ENCODE results near the gene CD209. TPM values are rescaled to one million over a fixed set of nuclear protein-coding genes. Genes with fewer than 3 reads are reported as not detected.

The CD209 gene
- total RNA-seq, 1 donor from 2014 or later, result 0.04 TPM

DNA sequence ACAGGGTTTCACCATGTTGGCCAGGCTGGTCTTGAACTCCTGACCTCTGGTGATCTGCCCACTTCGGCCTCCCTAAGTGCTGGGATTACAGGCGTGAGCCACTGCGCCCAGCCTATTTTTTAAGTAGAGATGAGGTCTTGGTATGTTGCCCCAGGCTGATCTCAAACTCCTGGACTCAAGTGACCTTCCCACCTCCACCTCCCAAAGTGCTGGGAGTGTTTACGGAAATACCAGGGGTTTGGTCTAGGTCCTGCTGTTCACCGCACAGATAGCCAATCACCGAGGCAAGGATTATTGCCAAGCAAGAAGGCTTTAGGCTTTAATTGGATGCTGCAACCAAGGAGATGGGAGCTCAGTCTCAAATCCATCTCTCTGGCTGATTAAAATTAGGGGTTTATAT, 27.0 kb downstream of the CD209 start:
- TF ChIP-seq, protein P1, sequence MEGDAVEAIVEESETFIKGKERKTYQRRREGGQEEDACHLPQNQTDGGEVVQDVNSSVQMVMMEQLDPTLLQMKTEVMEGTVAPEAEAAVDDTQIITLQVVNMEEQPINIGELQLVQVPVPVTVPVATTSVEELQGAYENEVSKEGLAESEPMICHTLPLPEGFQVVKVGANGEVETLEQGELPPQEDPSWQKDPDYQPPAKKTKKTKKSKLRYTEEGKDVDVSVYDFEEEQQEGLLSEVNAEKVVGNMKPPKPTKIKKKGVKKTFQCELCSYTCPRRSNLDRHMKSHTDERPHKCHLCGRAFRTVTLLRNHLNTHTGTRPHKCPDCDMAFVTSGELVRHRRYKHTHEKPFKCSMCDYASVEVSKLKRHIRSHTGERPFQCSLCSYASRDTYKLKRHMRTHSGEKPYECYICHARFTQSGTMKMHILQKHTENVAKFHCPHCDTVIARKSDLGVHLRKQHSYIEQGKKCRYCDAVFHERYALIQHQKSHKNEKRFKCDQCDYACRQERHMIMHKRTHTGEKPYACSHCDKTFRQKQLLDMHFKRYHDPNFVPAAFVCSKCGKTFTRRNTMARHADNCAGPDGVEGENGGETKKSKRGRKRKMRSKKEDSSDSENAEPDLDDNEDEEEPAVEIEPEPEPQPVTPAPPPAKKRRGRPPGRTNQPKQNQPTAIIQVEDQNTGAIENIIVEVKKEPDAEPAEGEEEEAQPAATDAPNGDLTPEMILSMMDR (IDR thresholded peaks at IDR 0.05; ENCODE audit: insufficient read depth, low read length, poor library complexity, severe bottlenecking), result no peak
- Histone ChIP-seq H3K27me3 (ENCODE audit: control insufficient read depth, insufficient read depth, low read length) (no peaks in the 10 kb centered on the region), H3K36me3 (ENCODE audit: control insufficient read depth, insufficient read depth, low read length) (no peaks in the 10 kb centered on the region), H3K4me3 (ENCODE audit: low read depth, low read length) (no peak overlapping the region)
- DNase-seq (ENCODE audit: low read depth), result no peak

GRCh38 chr19:7718668-7719067, 28.7 kb downstream of the CD209 start:
- H3K27me3 ChIP-seq (ENCODE audit: control insufficient read depth, insufficient read depth, low read length), result no peaks in the 10 kb centered on the region
- H3K4me3 ChIP-seq (ENCODE audit: low read depth, low read length), result no peak overlapping the region
- TF ChIP-seq, protein P1 (IDR thresholded peaks at IDR 0.05; ENCODE audit: insufficient read depth, low read length, poor library complexity, severe bottlenecking), result no peak
- H3K36me3 ChIP-seq (ENCODE audit: control insufficient read depth, insufficient read depth, low read length), result no peaks in the 10 kb centered on the region
- no peak for DNase-seq (ENCODE audit: low read depth)

- DNase-seq (ENCODE audit: low read depth), result no peak
- no peaks in the 10 kb centered on the region for H3K27me3 ChIP-seq (ENCODE audit: control insufficient read depth, insufficient read depth, low read length)
- no peak overlapping the region for H3K4me3 ChIP-seq (ENCODE audit: low read depth, low read length)
- TF ChIP-seq, protein P1 (IDR thresholded peaks at IDR 0.05; ENCODE audit: insufficient read depth, low read length, poor library complexity, severe bottlenecking), result no peak
- no peaks in the 10 kb centered on the region for H3K36me3 ChIP-seq (ENCODE audit: control insufficient read depth, insufficient read depth, low read length)
These were observed 30.6 kb downstream of the CD209 start for GRCh38 chr19:7716762-7717161.

DNA sequence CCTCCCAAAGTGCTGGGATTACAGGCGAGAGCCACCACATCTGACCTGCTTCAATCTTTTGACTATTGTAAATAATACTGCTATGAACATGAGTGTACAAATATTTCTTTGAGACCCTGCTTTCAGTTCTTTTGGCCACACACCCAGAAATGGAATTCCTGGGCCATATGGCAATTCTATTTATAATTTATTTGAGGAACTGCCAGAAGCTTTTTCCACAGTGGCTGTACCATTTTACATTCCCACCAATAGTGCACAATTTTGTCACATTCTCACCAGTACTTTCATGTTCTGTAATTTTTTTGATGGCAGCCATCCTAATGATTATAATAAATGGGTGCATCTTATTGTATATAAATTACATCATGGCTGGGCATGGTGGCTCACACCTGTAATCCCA, 31.7 kb downstream of the CD209 start:
- TF ChIP-seq, protein P1 (IDR thresholded peaks at IDR 0.05; ENCODE audit: insufficient read depth, low read length, poor library complexity, severe bottlenecking), result no peak
- no peaks in the 10 kb centered on the region for H3K36me3 ChIP-seq (ENCODE audit: control insufficient read depth, insufficient read depth, low read length)

DNA sequence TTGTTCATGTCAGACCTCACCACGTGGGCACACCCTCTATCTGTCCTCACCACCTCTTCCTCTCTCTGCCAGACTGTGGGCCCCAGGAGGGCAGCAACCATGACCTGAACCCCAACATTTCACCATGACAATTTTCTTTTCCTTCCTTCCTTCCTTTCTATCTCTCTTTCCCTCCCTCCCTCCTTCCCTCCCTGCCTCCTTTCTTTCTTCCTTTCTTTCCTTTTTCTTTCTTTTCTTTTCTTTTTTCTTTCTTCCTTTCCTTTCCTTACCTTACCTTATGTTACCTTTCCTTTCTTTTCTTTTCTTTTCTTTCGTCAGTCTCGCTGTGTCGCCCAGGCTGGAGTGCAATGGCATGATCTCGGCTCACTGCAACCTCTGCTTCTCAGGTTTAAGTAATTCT, 36.7 kb downstream of the CD209 start:
- no peaks in the 10 kb centered on the region for H3K27me3 ChIP-seq (ENCODE audit: control insufficient read depth, insufficient read depth, low read length)
- TF ChIP-seq, protein P1 (IDR thresholded peaks at IDR 0.05; ENCODE audit: insufficient read depth, low read length, poor library complexity, severe bottlenecking), result no peak
- no peak overlapping the region for H3K4me3 ChIP-seq (ENCODE audit: low read depth, low read length)
- DNase-seq (ENCODE audit: low read depth), result no peak
- no peaks in the 10 kb centered on the region for H3K36me3 ChIP-seq (ENCODE audit: control insufficient read depth, insufficient read depth, low read length)

More for the DNA sequence above, 31.7 kb downstream of the CD209 start:
- H3K4me3 ChIP-seq (ENCODE audit: low read depth, low read length), result no peak overlapping the region
- H3K27me3 ChIP-seq (ENCODE audit: control insufficient read depth, insufficient read depth, low read length), result no peaks in the 10 kb centered on the region
- no peak for DNase-seq (ENCODE audit: low read depth)

GRCh38 chr19:7709932-7710460, 37.3 kb downstream of the CD209 start:
- H3K4me3 ChIP-seq (ENCODE audit: low read depth, low read length), result no peak overlapping the region

More at GRCh38 chr19:7709932-7710460, 37.3 kb downstream of the CD209 start:
- TF ChIP-seq, protein P1 (IDR thresholded peaks at IDR 0.05; ENCODE audit: insufficient read depth, low read length, poor library complexity, severe bottlenecking), result no peak
- no peaks in the 10 kb centered on the region for H3K36me3 ChIP-seq (ENCODE audit: control insufficient read depth, insufficient read depth, low read length)
- H3K27me3 ChIP-seq (ENCODE audit: control insufficient read depth, insufficient read depth, low read length), result no peaks in the 10 kb centered on the region
- DNase-seq (ENCODE audit: low read depth), result no peak

Data from kidney epithelial cell (primary cell).